GM18517 (cell line): ENCODE results near the gene ANTXR1.

Source experiments
- ATAC-seq: cut with Tn5 transposase; IDR thresholded peaks from one replicate; pipeline ENCODE4 v1.9.1; 2021; ENCODE audit warnings: mild to moderate bottlenecking, moderate library complexity; ENCODE audit not compliant: unreplicated experiment

The ANTXR1 gene

DNA sequence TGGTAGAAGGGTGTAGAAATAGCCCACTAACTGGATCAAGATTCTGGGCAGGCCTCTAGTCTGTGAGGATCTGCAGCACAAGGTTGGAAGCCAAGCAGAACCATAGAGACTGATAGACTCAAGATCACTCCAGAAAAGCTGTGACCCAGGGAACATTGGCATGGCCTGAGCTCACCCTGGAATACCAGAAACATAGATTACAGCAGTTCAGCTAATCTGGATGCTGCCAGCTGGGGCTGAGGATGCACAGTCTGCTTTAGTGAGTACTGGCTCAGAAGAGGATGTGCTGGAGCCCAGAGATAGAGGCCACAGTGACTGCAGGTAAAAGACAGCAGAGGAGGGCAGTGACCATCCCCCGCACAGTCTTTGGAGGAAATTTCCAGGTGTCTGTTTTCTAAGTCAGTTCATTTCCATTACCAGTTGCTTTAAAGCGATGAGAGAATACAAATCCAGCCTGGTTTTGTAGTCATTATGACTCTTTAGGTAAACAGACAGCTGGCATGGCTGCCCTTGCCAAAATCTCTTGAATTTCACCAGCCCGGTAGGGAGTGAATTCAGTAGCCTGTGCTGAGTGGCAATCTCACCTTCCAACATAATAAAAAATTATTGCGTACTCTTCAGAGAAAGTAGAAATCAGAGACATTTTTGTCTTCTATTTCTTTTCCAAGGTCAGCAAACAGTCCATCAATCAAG is 119.2 kb downstream of the ANTXR1 start:
- no peak for ATAC-seq

DNA sequence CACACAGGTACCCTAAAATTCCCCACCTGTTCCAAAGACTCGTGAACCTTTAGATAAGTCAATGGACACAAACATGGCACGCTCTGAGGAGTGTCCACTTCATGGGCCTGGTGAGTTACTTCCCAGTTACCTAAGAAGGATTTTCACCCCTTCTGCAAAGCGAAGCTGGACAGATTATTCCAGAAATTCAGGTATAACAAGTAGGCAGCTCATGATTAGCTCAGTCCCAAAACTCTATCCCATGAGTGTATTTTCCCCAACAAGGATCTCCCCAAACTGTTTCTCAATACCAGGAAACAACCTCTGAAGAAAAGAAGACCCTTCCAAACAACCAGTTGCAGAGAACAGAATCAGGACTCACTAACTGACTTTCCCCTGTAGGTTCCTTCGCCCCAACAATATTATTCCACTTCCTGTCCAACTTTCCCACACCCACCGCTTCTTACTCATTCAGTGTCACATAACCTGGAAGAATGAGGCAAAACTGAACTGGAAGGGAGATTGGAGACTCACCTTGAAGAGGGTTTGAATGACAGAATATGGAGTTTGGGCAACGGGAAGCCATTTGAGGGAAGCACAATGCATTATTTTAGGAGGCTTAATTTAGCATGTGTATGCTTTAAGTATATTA is 120.1 kb downstream of the ANTXR1 start:
- ATAC-seq = no peak

GRCh38 chr2:69133898-69134297 is 120.9 kb downstream of the ANTXR1 start:
- ATAC-seq = no peak

DNA sequence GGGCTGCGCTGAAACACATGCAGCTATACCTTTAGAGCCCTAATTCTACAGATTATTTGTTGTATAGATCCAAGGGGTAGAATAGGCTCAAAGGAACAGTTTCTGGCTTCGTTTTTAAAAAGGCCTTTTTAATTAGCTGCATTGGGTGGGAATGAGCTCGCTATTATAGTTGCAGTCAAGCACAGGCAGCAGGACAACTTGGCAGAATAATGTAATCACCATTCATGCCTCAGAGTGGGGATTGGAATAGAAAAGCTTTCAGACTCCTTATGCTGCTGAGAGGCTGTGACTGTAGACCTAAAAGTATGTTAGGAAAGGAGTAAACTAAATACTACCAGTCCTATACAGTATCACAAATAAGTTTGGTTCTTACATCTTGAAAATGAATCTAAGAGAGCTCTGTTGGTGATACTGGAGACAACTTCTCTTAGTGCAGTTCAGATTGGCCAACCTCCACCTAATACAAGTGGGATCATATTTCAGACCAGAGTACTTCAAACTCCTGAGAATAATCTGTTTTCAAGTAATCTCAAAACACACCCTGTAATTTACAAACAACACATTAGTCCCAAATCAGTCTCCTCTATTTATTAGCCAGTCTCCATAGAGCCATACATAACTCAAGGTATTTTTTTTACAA is 121.4 kb downstream of the ANTXR1 start:
- ATAC-seq = no peak

- no peak for ATAC-seq
These were observed 125.3 kb downstream of the ANTXR1 start for GRCh38 chr2:69138247-69138772.

- no peak for ATAC-seq
These were observed 125.9 kb downstream of the ANTXR1 start for GRCh38 chr2:69138793-69139459.

DNA sequence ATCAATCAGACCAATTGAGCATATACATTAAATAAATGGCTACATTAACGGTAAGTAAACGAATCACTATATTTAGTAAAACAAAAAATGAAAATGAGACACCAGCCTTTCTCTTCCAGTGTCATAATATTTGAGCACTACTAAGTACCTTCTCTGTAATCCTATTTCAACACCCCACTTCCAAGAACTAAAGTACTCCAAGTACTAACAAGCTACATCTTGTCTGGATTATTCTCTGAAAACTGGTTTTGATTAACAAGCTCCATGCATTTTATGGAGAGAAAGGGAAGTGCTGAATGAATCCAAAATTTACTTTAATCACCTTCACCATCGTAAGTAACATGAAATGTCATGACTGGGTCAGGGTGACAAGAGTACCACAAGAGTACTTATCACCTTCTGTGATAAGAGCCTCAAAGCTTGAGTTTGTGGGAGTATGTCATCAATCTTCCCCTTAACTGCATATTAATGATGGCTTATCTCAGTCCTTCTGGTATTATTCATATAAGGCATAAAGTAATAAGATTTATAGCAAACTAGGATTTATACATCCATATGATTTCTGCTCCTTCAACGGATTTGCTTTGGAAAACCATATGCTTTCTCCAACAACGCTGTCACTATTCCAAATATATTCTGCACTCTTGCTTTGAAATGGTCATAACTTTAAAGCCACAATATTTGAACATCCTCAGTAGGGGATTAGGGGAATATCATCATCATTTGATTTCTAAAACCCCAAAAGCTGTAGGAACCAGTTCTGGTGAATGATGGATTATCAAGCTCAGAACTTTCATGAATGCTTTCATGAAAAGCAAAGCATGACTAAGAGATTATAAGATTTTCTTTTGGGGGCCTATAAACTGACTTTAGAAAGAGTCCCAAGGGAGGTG is 127.0 kb downstream of the ANTXR1 start:
- no peak for ATAC-seq

- no peak for ATAC-seq
These were observed 128.1 kb downstream of the ANTXR1 start for GRCh38 chr2:69141061-69141460.

- ATAC-seq = no peak
These were observed 130.9 kb downstream of the ANTXR1 start for GRCh38 chr2:69143748-69144360.

GRCh38 chr2:69145204-69145603 is 132.2 kb downstream of the ANTXR1 start:
- ATAC-seq = no peak

DNA sequence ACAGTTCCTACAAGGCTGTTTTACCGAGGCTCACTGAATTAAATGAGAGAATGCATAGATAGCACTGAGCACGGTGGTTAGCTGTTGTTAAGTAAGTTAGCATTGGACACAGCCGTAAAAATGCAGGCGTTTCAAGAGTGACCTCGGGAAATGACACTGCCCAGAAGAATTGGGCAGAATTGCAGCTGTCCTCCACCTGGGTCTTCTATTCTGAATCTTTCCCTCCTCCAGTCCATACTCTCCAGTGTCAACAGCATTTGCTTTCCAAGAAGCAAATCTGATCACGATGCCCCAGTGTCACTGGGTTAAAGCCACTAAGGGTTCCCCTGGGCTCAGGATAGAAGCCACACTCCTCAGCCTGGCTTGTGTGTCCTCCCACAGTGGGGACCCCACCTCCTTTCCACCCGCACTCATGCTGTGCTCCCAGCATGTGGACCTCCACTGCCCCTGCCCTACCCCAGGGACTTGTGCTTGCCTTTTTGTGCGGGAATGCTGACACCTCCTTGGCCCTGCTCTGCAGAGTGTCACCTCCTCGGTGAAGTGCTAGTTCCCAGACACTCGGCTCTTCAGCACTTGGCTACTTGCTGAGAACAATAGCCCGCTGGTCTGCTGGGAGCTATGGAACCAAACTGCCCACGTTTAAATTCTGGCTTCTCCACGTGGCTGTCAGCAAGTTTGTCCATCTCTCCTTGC is 135.0 kb downstream of the ANTXR1 start:
- ATAC-seq = no peak

DNA sequence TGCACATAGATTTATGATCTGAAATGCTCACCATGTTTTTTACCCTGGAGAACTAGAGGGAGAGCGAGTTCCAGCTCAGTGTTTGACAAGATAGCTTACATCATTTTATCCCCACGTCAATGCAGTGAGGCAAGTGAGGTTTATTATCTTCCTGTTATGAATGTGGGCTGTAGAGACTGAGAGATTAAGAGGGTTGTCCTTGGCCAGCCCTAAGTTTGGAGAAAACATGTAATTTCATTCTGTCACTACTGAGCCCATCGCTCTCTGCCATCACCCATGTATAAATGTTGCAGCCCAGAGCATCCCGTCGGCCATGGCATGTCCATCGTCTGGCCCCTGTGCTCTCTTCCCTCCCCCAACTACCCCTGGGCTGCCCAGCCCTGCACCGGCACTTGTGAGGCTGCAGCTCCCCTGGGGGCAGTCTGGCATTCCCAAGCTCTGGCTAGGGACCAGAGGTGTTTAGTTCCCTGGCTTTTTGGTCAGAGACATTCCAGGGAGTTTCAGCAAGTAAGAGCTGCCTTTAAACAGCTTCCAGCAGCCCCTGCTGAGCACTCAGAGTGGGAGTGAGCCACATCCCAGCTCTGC is 136.7 kb downstream of the ANTXR1 start:
- no peak for ATAC-seq

- no peak for ATAC-seq
These were observed 139.0 kb downstream of the ANTXR1 start for GRCh38 chr2:69151931-69152330.

GRCh38 chr2:69152847-69153583 is 140.0 kb downstream of the ANTXR1 start:
- ATAC-seq = no peak

DNA sequence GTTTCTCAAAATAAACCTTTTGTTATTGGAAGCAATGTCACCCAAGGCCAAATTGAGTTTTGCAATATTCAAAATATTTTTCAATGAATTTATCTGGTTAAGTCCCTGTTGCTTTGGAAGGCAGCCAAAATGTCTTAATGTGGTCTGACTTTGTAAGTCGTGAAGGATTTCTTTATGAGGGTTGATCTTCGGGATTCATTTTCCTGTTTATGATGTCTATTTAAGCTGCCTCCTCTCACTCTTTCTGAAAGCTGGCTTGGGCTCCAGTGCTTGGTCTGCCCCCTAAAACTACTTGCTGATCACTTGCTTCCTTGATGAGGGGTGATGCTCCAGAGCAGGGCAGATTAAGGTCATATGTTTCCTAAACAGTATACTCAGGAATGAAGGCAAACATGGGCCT is 141.1 kb downstream of the ANTXR1 start:
- ATAC-seq = no peak

GRCh38 chr2:69156624-69157023 is 143.6 kb downstream of the ANTXR1 start:
- ATAC-seq = no peak

GRCh38 chr2:69157441-69157840 is 144.5 kb downstream of the ANTXR1 start:
- ATAC-seq = no peak

- no peak for ATAC-seq
These were observed 147.0 kb downstream of the ANTXR1 start for GRCh38 chr2:69159986-69160385.
